ENCODE measurements around the gene RAB15. TPM values are rescaled to one million over a fixed set of nuclear protein-coding genes. Genes with fewer than 3 reads are reported as not detected.

The RAB15 gene
- total RNA-seq, 1 donor from 2014 or later = 8.3 TPM

DNA sequence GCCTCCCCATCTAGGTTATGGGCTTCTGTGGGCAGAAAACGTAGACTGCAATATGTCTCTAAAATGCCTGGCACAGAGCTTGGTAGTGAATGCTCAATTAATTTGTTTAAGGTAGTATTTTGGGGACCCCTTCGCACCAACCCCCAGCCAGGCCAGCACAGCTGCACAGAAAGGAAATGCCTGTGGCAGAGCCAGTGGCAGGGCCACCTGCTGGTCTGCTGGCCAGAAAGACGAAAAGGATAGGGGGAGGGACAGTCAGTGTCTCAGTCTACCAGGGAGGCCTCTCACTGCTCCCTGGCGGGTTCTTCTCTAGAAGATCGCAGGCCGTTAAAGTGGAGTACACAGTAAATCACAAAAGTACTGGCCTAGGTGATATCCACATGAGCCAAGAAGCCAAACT lies 3.5 kb downstream of the RAB15 start:
- DNase-seq (ENCODE audit: extremely low spot score in 2 of 2) = no peak
- Histone ChIP-seq H3K4me3 (no peak overlapping the region), H3K9me3 (no peaks in the 10 kb centered on the region), H3K27me3 (no peaks in the 10 kb centered on the region), H3K4me1 (peaks cover 17% of the 10 kb centered on the region), H3K36me3 (no peaks in the 10 kb centered on the region), H3K27ac (no peak overlapping the region)
- intact Hi-C loops (cut with DNase I) = no loop called here
- no peak for TF ChIP-seq POLR2A (IDR thresholded peaks at IDR 0.05)

DNA sequence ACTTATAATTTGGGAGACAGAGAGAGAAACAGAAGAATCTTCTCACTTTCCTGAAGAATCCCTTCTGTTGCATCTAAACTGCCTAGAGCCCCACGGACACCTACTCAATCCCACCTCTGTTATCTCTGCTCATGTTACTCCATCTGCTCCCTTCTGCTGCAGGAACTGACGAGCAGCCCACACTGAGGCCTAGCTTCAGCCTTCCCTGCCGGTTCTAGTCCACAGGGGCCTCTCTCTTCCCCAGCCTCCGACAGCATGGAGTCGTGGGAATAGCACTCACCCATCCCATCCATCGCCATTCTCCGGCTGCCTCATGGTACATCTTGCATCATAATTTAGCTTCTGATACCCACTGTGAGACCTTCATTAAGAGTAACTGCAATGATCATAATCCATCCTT lies 4.0 kb downstream of the RAB15 start:
- no peak for TF ChIP-seq POLR2A (IDR thresholded peaks at IDR 0.05)
- TF ChIP-seq, protein P1, sequence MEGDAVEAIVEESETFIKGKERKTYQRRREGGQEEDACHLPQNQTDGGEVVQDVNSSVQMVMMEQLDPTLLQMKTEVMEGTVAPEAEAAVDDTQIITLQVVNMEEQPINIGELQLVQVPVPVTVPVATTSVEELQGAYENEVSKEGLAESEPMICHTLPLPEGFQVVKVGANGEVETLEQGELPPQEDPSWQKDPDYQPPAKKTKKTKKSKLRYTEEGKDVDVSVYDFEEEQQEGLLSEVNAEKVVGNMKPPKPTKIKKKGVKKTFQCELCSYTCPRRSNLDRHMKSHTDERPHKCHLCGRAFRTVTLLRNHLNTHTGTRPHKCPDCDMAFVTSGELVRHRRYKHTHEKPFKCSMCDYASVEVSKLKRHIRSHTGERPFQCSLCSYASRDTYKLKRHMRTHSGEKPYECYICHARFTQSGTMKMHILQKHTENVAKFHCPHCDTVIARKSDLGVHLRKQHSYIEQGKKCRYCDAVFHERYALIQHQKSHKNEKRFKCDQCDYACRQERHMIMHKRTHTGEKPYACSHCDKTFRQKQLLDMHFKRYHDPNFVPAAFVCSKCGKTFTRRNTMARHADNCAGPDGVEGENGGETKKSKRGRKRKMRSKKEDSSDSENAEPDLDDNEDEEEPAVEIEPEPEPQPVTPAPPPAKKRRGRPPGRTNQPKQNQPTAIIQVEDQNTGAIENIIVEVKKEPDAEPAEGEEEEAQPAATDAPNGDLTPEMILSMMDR (IDR thresholded peaks at IDR 0.05) = no peak
- no peak for TF ChIP-seq POLR2AphosphoS5 (IDR thresholded peaks at IDR 0.05; ENCODE audit: insufficient read depth in 1 of 2, low read depth in 1 of 2)
- no peaks in the 10 kb centered on the region for H3K27me3 ChIP-seq
- no peaks in the 10 kb centered on the region for H3K36me3 ChIP-seq
- no peak overlapping the region for H3K4me3 ChIP-seq
- intact Hi-C loops (cut with DNase I) = no loop called here
- H3K4me1 ChIP-seq = peaks cover 17% of the 10 kb centered on the region
- no peak overlapping the region for H3K27ac ChIP-seq
- no peaks in the 10 kb centered on the region for H3K9me3 ChIP-seq
- no peak for DNase-seq (ENCODE audit: extremely low spot score in 2 of 2)

DNA sequence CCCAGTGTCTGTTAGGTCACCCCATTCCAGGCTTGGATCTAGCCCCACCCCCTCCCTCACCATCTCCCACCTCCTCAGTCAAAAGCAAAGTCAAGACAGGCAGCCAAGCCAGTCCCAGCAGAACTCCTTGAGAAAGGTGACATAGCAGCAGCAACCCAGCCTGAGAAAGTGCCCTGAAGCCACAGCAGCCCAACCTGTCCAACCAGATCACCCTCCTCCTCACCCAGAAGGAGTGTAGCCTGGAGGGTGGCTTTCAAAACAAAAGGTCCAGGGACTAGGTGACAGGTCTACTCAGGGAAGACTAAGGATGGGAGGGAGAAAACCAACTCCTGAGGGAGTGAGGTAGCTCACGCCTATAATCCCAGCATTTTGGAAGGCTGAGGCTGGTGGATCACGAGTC lies 5.2 kb downstream of the RAB15 start:
- no peak for DNase-seq (ENCODE audit: extremely low spot score in 2 of 2)
- no peak for TF ChIP-seq POLR2AphosphoS5 (IDR thresholded peaks at IDR 0.05; ENCODE audit: insufficient read depth in 1 of 2, low read depth in 1 of 2)
- TF ChIP-seq, protein P1 (IDR thresholded peaks at IDR 0.05) = no peak
- TF ChIP-seq POLR2A (IDR thresholded peaks at IDR 0.05) = no peak
- Histone ChIP-seq H3K4me3 (no peak overlapping the region), H3K36me3 (no peaks in the 10 kb centered on the region), H3K4me1 (peaks cover 17% of the 10 kb centered on the region), H3K27me3 (no peaks in the 10 kb centered on the region), H3K9me3 (no peaks in the 10 kb centered on the region), H3K27ac (no peak overlapping the region)
- intact Hi-C loops (cut with DNase I) = no loop called here

DNA sequence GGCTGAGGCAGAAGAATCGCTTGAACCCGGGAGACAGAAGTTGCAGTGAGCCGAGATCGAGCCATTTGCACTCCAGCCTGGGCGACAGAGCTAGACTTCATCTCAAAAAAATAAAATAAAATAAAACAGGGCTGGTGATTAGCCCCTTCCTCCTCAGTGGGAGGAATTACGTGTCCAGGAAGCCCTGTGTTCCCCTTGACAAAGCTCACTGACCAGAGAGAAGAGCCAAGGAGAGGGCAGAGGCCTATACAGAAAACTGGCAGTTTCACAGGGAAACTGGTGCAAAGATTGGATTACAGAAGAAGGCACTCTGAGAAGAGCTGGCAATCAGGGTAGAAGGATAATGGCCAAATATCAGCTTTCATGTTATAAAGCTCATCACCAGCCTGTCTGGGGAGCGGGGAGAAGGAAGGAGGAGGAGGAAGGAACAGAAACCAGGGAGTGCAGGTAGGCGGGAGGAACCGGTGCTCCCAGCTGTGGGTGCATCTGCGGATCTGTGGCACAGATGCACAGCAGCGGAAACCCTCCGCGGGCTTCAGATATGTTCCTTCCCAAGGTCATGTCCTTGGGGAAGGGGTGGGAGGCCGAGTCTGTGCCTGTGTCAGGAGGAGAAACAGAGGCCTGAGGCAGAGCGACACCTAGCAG lies 6.7 kb downstream of the RAB15 start:
- Histone ChIP-seq H3K27ac (no peak overlapping the region), H3K4me3 (no peak overlapping the region), H3K9me3 (no peaks in the 10 kb centered on the region), H3K36me3 (no peaks in the 10 kb centered on the region), H3K27me3 (no peaks in the 10 kb centered on the region), H3K4me1 (peaks cover 13% of the 10 kb centered on the region)
- no peak for DNase-seq (ENCODE audit: extremely low spot score in 2 of 2)
- intact Hi-C loops (cut with DNase I) = no loop called here
- TF ChIP-seq, protein P1 (IDR thresholded peaks at IDR 0.05) = no peak
- TF ChIP-seq POLR2AphosphoS5 (IDR thresholded peaks at IDR 0.05; ENCODE audit: insufficient read depth in 1 of 2, low read depth in 1 of 2) (no peak), POLR2A (IDR thresholded peaks at IDR 0.05) (no peak)

DNA sequence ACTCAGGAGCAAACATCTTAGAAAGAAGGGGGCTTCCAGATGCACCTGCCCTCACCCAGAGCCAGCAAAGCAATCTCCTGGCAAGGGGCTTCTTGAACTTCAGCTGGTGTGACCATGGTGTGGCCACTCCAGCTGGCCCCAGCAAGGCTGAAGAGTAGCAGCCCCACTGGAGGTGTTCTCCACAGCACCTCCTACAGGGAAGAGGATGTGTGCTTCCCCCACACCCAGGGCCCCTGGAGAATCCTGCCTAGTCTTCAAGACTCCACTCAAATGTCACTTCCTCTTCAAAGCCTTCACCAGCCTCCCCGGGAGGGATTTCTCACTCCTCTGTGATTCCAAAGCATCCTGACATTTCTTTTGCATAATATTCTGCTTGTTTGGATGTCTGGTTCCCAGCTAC lies 8.5 kb downstream of the RAB15 start:
- Histone ChIP-seq H3K9me3 (no peaks in the 10 kb centered on the region), H3K4me1 (peaks cover 10% of the 10 kb centered on the region), H3K36me3 (no peaks in the 10 kb centered on the region), H3K27ac (no peak overlapping the region), H3K27me3 (no peaks in the 10 kb centered on the region), H3K4me3 (no peak overlapping the region)
- intact Hi-C loops (cut with DNase I) = no loop called here
- TF ChIP-seq, protein P1 (IDR thresholded peaks at IDR 0.05) = no peak
- TF ChIP-seq POLR2AphosphoS5 (IDR thresholded peaks at IDR 0.05; ENCODE audit: insufficient read depth in 1 of 2, low read depth in 1 of 2) (no peak), POLR2A (IDR thresholded peaks at IDR 0.05) (no peak)
- no peak for DNase-seq (ENCODE audit: extremely low spot score in 2 of 2)
